IgD-negative memory B cell (primary cell): ENCODE measurements around the gene CAMK2D. TPM values are rescaled to one million over a fixed set of nuclear protein-coding genes. Genes with fewer than 3 reads are reported as not detected.

Experiments
- H3K27ac Mint-ChIP-seq, 3 donors: one replicate each; pipeline ENCODE4 v1.8.0; 2020 to 2022; ENCODE audit warnings: mild to moderate bottlenecking in 3 of 3, mixed read lengths in 3 of 3, moderate library complexity in 1 of 3
- H3K27me3 Mint-ChIP-seq: one replicate; pipeline ENCODE4 v1.8.0; 2021; ENCODE audit warnings: mixed read lengths
- H3K36me3 Mint-ChIP-seq: one replicate; pipeline ENCODE4 v1.8.0; 2020; ENCODE audit warnings: mild to moderate bottlenecking, mixed read lengths
- H3K4me1 Mint-ChIP-seq, 3 donors: one replicate each; pipeline ENCODE4 v1.8.0; 2020 to 2022; ENCODE audit warnings: mixed read lengths in 3 of 3, mild to moderate bottlenecking in 1 of 3
- H3K4me3 Mint-ChIP-seq, 4 donors: one replicate each; pipeline ENCODE4 v1.8.0; 2020 to 2022; ENCODE audit warnings: mild to moderate bottlenecking in 4 of 4, mixed read lengths in 4 of 4, moderate library complexity in 3 of 4
- H3K9me3 Mint-ChIP-seq, 3 donors: one replicate each; pipeline ENCODE4 v1.8.0; 2020 to 2021; ENCODE audit warnings: mixed read lengths in 3 of 3, mild to moderate bottlenecking in 1 of 3
- polyA plus RNA-seq: library from polyadenylated mRNA; unstranded; fragments of 300-500 nt; fragmentation: Illumina TruSeq; gene quantifications from one replicate; pipeline ENCODE4 v1.2.3, GENCODE V29; 2021

The CAMK2D gene
- polyA plus RNA-seq, 1 donor from 2014 or later, result 14.2 TPM

DNA sequence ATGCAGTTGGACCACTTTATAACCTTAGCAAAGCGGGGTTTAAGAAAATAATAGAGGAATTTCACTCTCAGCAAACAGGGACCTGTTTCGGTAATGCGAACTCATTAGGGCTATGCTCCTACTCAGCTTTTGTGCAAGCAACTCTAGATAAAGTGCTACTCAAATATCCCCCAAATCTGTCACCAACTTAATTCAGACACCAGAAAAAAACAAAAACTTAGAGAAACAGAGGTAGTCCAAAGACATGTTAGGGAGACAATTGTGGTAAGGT is 123.0 kb downstream of the CAMK2D start:
- Mint-ChIP-seq H3K27ac (peak overlapping the region in 2 of 3 donors; percentile 1 to 75), H3K4me1 (peaks cover 45 to 48% (median 48%) of the 10 kb centered on the region in 3 donors), H3K9me3 (peaks cover 0 to 10% (median 0%) of the 10 kb centered on the region in 3 donors), H3K27me3 (no peaks in the 10 kb centered on the region), H3K4me3 (peak overlapping the region in 2 of 4 donors; percentile 52 to 72), H3K36me3 (no peaks in the 10 kb centered on the region)

GRCh38 chr4:113637823-113638561 is 123.5 kb downstream of the CAMK2D start:
- Mint-ChIP-seq H3K4me1 (peaks cover 43 to 48% (median 45%) of the 10 kb centered on the region in 3 donors), H3K4me3 (peak overlapping the region; percentile 1 to 72 (median 27)), H3K36me3 (no peaks in the 10 kb centered on the region), H3K27ac (peak overlapping the region in 2 of 3 donors; percentile 1 to 75), H3K27me3 (no peaks in the 10 kb centered on the region), H3K9me3 (peaks cover 0 to 10% (median 0%) of the 10 kb centered on the region in 3 donors)

- peaks cover 43 to 48% (median 45%) of the 10 kb centered on the region in 3 donors for H3K4me1 Mint-ChIP-seq
- no peaks in the 10 kb centered on the region for H3K27me3 Mint-ChIP-seq
- H3K27ac Mint-ChIP-seq, result peak overlapping the region in 1 of 3 donors; percentile 79
- peak overlapping the region in 1 of 4 donors; percentile 50 for H3K4me3 Mint-ChIP-seq
- no peaks in the 10 kb centered on the region for H3K36me3 Mint-ChIP-seq
- peaks cover 0 to 10% (median 0%) of the 10 kb centered on the region in 3 donors for H3K9me3 Mint-ChIP-seq
Observed at GRCh38 chr4:113637363-113637762, 124.2 kb downstream of the CAMK2D start.

- H3K27ac Mint-ChIP-seq, result peak overlapping the region; percentile 37 to 94 (median 79)
- H3K4me3 Mint-ChIP-seq, result peak overlapping the region; percentile 12 to 67 (median 50)
- H3K27me3 Mint-ChIP-seq, result no peaks in the 10 kb centered on the region
Observed at GRCh38 chr4:113636877-113637276, 124.7 kb downstream of the CAMK2D start.

DNA sequence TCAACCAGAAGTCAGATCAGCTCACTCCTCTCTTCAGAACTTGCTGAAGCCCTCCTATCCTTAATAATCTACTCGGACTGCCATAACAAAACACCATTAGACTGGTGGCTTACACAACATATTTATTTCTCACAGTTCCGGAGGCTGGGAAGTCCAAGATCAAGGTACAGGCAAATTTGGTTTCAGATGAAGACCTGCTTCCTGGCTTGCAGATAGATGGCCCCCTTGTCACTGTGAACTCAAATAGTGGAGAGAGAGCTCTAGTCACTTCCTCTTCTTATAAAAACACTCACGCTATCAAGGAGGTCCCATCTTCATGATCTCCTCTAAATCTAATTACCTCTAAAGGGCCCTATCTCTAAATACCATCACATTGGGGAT is 125.1 kb downstream of the CAMK2D start:
- peak overlapping the region; percentile 12 to 67 (median 50) for H3K4me3 Mint-ChIP-seq
- peaks cover 43 to 47% (median 45%) of the 10 kb centered on the region in 3 donors for H3K4me1 Mint-ChIP-seq
- H3K36me3 Mint-ChIP-seq, result no peaks in the 10 kb centered on the region
- H3K27ac Mint-ChIP-seq, result peak overlapping the region; percentile 37 to 94 (median 79)
- H3K9me3 Mint-ChIP-seq, result peaks cover 0 to 10% (median 0%) of the 10 kb centered on the region in 3 donors
- no peaks in the 10 kb centered on the region for H3K27me3 Mint-ChIP-seq

More at GRCh38 chr4:113636877-113637276, 124.7 kb downstream of the CAMK2D start:
- H3K9me3 Mint-ChIP-seq, result peaks cover 0 to 10% (median 0%) of the 10 kb centered on the region in 3 donors
- H3K36me3 Mint-ChIP-seq, result no peaks in the 10 kb centered on the region
- H3K4me1 Mint-ChIP-seq, result peaks cover 43 to 47% (median 45%) of the 10 kb centered on the region in 3 donors

DNA sequence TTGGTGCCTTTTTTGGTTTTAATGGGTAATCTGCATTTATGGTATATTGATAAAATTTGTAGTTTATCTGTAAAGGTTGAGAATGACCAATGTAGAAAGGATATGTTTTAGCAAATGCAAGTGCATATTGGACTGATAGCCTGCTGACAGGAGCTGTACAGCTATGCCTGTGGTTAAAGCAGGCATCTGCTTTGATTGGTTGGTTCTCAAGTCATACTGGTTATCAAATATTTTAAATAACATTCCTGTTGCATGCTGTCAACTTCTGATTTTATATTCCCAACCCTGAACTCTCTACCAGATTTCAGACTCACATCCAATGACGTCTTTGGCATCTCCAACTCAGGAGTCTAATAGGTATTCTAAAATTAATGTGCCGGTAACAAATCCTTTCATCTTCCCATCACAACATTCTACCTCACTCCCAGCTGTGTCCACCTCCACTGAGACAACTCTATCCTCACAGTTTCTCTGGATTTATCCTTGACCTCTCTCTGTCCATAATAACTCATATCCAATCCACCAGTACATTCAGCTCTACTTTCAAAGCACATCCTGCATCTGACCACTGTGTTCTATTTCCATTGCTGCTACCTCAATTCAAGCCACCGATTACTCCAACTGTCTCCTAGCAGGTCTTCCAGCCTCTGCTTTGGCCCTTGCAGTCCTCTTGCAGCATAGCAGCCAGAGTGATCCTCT is 125.7 kb downstream of the CAMK2D start:
- Mint-ChIP-seq H3K27me3 (no peaks in the 10 kb centered on the region), H3K9me3 (peaks cover 0 to 10% (median 0%) of the 10 kb centered on the region in 3 donors), H3K4me1 (peaks cover 39 to 44% (median 42%) of the 10 kb centered on the region in 3 donors)

DNA sequence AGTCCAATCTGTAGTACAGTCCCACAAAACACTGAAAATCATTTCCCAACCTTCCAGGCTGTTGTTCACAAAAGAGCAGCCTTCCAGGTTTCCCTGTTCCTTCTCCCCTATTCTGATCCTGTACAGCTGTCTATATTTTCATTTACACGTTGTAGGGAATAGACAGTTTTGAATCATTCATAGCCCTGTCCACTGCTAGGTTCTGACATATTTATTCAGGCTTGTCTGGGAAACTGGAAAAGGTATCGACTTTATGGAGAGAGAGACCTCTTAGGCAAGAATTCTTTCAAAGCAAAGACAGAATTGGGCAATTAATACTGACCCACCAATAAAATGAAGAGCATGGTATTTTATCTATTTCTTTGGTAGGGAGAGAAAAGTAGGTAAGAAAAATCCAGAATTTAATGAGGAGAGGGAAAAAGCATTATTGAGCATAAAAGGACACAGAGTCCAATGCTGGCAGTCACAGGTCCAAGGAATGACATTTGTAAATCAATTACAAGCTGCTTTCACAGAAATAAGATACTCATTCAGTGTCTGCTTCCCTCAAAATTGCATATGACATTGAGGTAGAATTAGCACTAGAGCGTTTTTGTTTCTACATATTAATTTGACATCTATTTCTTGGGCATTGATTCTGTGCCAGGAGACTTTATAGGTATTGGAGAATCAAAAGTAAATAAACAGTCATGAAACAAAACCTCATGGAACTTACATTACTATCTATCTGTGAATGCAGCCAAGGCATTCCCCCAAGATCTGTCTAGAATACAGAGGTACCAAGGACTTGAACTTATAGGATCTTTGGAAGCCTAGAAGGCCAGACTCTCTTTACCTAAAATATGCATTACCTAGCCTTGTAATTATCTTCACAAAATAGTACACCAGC is 127.2 kb downstream of the CAMK2D start:
- H3K27me3 Mint-ChIP-seq, result no peaks in the 10 kb centered on the region
- H3K27ac Mint-ChIP-seq, result no peak overlapping the region
- H3K4me1 Mint-ChIP-seq, result peaks cover 24 to 31% (median 26%) of the 10 kb centered on the region in 3 donors
- no peak overlapping the region for H3K4me3 Mint-ChIP-seq
- peaks cover 0 to 10% (median 0%) of the 10 kb centered on the region in 3 donors for H3K9me3 Mint-ChIP-seq
- H3K36me3 Mint-ChIP-seq, result no peaks in the 10 kb centered on the region

More for the DNA sequence above, 125.7 kb downstream of the CAMK2D start:
- no peaks in the 10 kb centered on the region for H3K36me3 Mint-ChIP-seq
- H3K4me3 Mint-ChIP-seq, result peak overlapping the region in 1 of 4 donors; percentile 56
- H3K27ac Mint-ChIP-seq, result peak overlapping the region in 2 of 3 donors; percentile 79 to 81

GRCh38 chr4:113633467-113633866 is 128.1 kb downstream of the CAMK2D start:
- Mint-ChIP-seq H3K27ac (no peak overlapping the region), H3K27me3 (no peaks in the 10 kb centered on the region), H3K4me1 (peaks cover 19 to 24% (median 21%) of the 10 kb centered on the region in 3 donors)

GRCh38 chr4:113628711-113629110 is 132.8 kb downstream of the CAMK2D start:
- H3K36me3 Mint-ChIP-seq, result peaks cover 3% of the 10 kb centered on the region
- no peaks in the 10 kb centered on the region for H3K27me3 Mint-ChIP-seq
- peaks cover 0 to 6% (median 4%) of the 10 kb centered on the region in 3 donors for H3K4me1 Mint-ChIP-seq
- no peaks in the 10 kb centered on the region for H3K9me3 Mint-ChIP-seq
- H3K27ac Mint-ChIP-seq, result no peak overlapping the region
- no peak overlapping the region for H3K4me3 Mint-ChIP-seq

More at GRCh38 chr4:113633467-113633866, 128.1 kb downstream of the CAMK2D start:
- H3K36me3 Mint-ChIP-seq, result no peaks in the 10 kb centered on the region
- no peak overlapping the region for H3K4me3 Mint-ChIP-seq
- peaks cover 0 to 10% (median 0%) of the 10 kb centered on the region in 3 donors for H3K9me3 Mint-ChIP-seq

DNA sequence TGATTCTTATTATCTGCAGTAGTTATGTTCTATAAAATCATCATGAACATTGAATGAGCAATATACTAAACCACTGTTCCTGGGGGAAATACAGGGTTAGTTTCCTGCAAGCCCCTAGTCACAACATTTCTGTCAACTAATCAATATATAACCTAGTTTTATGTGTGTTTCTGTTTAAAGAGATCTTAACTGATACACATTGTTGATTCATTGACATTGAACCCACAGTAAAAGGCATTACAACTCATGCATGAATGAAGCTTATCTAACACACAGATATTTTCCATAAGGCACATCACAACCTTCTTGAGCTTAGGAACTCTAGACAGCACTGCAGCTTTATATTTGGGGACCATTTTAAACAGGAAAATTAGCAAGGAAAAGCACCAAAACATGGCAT is 134.2 kb downstream of the CAMK2D start:
- H3K27ac Mint-ChIP-seq, result no peak overlapping the region
- H3K4me1 Mint-ChIP-seq, result peaks cover 0 to 6% (median 4%) of the 10 kb centered on the region in 3 donors
- no peak overlapping the region for H3K4me3 Mint-ChIP-seq

GRCh38 chr4:113625902-113626301 is 135.6 kb downstream of the CAMK2D start:
- peaks cover 0 to 6% (median 4%) of the 10 kb centered on the region in 3 donors for H3K4me1 Mint-ChIP-seq
- H3K27ac Mint-ChIP-seq, result no peak overlapping the region
- H3K4me3 Mint-ChIP-seq, result no peak overlapping the region
- no peaks in the 10 kb centered on the region for H3K27me3 Mint-ChIP-seq
- H3K36me3 Mint-ChIP-seq, result peaks cover 3% of the 10 kb centered on the region
- no peaks in the 10 kb centered on the region for H3K9me3 Mint-ChIP-seq

More for the DNA sequence above, 134.2 kb downstream of the CAMK2D start:
- Mint-ChIP-seq H3K36me3 (peaks cover 3% of the 10 kb centered on the region), H3K9me3 (no peaks in the 10 kb centered on the region), H3K27me3 (no peaks in the 10 kb centered on the region)

GRCh38 chr4:113623274-113623894 is 138.2 kb downstream of the CAMK2D start:
- Mint-ChIP-seq H3K27me3 (no peaks in the 10 kb centered on the region), H3K36me3 (peaks cover 3% of the 10 kb centered on the region), H3K4me3 (no peak overlapping the region), H3K4me1 (peaks cover 0 to 4% (median 4%) of the 10 kb centered on the region in 3 donors), H3K27ac (no peak overlapping the region), H3K9me3 (no peaks in the 10 kb centered on the region)

- peaks cover 0 to 4% (median 2%) of the 10 kb centered on the region in 3 donors for H3K4me1 Mint-ChIP-seq
- peaks cover 3% of the 10 kb centered on the region for H3K36me3 Mint-ChIP-seq
- H3K27ac Mint-ChIP-seq, result no peak overlapping the region
- no peaks in the 10 kb centered on the region for H3K27me3 Mint-ChIP-seq
- no peaks in the 10 kb centered on the region for H3K9me3 Mint-ChIP-seq
- H3K4me3 Mint-ChIP-seq, result no peak overlapping the region
Observed at GRCh38 chr4:113621633-113622032, 139.9 kb downstream of the CAMK2D start.

GRCh38 chr4:113620032-113620431 is 141.5 kb downstream of the CAMK2D start:
- Mint-ChIP-seq H3K9me3 (no peaks in the 10 kb centered on the region), H3K27ac (no peak overlapping the region), H3K27me3 (no peaks in the 10 kb centered on the region), H3K4me1 (peaks cover 8 to 10% (median 9%) of the 10 kb centered on the region in 3 donors), H3K36me3 (peaks cover 2% of the 10 kb centered on the region), H3K4me3 (no peak overlapping the region)
